Limb (tissue), 2 donors: Measurements from ENCODE around the gene CCNA2.

Experiments
- DNase-seq, 2 donors: peaks; one replicate each; pipeline ENCODE4 v3.0.0-alpha.2; 2016; ENCODE audit errors: extremely low spot score in 2 of 2

The CCNA2 gene

DNA sequence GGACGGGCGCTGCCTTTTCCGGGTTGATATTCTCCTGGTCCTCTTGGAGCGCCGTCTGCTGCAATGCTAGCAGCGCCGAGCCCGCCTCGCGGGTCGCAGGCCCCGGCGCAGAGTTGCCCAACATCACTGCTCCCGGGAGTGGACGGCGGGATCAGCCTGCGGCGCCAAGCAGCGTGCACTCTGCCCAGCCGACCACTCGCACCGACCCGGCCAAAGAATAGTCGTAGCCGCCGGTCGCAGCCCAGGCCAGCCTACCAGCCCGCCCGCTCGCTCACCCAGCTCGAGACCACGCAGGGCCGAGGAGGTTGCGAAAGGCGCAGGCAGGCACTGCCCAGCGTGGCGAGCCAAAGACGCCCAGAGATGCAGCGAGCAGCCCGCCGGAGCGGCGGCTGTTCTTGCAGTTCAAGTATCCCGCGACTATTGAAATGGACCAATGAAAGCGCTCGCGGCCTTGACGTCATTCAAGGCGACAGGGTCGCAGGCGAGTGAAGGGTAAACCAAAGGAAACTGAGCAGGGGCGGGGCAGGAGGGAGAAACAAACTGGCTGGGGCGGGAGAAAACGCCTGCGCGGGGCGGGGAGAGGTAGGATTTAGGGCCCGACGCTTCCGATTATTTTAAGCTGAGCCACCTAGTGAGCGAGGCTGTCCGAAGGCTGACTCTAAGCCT is at the start of gene CCNA2:
Gene CCNA2, minus strand, starts transcription at position 379 of the 666 bp plus-strand sequence. Its CDS starts 255 bp downstream, at position 124.
- DNase-seq: peak; percentile 95 to 97

DNA sequence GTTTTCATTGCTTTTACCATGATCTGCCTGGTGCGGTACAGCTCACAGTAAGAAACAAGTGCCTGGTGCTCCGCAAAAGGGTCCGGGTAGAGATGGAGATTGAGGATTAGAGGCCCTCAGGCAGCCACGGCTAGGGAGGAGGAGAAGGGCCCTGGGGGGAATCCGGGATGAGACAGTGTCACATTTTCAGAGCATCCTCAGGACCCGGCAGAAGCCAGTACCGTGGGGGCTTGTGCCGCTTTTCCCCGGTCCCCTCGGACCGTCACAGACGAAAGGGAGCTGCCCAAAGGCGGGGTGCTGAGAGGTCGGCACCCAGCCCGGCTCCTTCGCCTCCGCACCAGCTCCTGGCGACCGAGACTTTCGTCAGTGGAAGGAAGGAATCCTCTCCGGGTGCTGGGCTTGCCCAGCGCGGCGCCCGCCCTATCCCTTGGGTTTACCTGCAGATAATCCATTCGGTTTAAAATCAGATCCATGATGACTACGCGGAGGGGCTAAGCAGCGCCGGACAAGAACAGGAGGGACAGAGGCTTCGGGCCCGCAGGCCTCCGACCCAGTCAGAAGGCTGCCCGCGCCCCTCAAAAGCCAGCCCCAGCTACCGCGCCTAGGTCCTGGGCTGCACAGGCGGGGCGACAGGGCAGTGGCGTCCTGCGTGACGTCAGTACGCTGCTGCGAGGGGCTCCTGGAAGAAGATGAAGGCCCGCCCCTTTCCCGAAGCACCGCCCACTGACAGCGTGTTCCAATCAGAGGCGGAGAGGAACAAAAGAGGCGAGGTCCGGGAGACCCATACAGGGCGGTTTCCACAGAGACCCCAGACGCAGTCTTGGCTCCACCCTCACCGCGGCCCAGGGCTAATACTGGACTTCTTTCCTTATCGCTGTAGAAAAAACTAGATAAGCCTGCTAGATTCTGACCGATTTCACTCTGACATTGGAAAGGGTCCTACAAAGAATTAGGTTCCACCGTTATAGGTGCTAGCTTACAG is 46.4 kb upstream of the CCNA2 start, which contains the start of gene BBS7:
Gene BBS7, minus strand, starts transcription at position 634 of the 982 bp plus-strand sequence. Its CDS starts 161 bp downstream, at position 473.
- DNase-seq: peak; percentile 97 to 99

DNA sequence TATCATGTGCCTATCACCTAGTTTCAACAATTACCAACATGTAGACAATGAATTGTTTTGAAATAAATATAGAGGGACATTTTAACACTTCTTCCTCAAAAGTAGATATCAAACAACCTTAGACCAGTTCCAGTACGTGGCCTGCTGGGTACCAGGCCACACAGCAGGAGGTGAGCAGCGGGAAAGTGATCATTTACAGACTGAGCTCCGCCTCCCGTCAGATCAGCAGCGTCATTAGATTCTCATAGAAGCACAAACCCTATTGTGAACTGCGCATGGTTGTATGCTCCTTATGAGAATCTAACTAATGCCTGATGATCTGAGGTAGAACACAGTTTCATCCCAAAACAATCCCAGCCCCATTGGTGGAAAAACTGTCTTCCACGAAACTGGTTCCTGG is 40.1 kb upstream of the CCNA2 start:
- DNase-seq: no peak

DNA sequence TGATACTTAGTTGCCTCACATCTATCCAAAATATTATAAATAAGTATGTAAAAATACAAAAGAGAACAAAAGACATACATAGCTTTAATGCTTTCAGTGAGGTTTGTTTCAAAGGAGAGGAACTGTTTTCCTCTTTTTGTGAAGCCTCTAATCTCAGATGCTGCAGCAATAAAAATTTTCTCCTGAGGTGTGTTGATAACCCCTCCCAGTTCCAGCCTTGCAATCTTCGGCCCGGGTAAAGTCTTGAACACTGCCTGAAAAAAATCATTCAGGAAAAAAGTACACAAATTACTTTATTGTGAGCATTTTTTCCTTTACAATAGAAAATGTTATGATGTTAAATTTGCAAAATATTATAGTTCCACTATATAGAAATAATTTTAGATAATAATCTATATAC is 37.7 kb upstream of the CCNA2 start:
- DNase-seq: no peak

DNA sequence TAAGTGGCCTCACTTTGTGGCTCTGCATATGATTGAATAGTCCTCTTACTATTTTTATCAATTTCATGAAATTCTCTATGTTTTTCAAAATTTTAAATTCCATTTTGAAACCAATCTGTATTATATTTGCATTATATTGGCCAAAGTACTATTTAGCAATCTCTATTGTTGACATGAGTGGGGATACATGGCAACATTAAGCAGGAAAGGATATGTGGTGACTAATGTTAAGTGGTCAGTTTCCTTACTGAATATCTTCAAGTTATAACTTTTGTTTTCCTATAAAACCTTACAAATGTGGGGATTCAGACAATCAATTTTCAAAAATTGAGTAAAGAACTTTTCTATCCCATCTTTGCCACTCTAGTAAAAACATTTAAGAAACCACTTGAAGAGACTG is 36.4 kb upstream of the CCNA2 start:
- no peak for DNase-seq

DNA sequence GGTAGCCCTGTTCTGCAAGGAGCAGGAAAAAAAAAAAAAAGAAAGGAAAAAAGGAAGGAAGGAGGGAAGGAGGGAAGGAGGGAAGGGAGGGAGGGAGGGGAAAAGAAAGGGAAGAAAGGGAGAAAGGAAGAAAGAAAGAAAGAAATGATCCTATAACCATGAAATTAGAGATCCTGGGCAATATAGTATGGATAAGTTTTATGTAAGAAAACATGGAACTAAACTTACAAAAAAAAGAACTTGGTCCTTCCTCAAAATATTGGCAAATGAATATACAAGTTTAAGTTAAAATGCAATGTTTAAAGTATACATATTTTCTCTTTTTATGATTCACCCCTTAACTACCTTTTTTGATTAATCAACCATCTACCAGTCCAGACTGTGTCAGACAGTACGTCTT is 27.7 kb upstream of the CCNA2 start:
- no peak for DNase-seq

DNA sequence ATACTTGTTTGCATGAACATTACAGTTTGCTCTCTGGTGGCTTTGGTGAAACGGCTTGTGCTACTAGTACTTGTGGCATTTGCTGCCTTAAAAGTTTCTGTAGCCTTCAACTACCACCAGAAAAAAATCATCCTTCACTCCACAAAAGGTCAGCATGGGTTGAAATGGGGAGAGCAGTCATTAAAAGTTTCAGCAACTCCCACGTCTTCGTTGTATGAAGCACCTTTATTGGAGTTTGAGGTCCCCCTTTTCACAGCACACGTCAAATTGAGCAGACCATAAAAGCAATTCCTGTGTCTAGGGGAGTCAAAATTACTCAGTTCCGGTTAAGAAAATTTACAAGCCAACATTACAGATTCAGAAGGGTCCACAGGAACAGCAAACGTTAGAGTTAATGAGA is 23.0 kb upstream of the CCNA2 start:
- DNase-seq: no peak

DNA sequence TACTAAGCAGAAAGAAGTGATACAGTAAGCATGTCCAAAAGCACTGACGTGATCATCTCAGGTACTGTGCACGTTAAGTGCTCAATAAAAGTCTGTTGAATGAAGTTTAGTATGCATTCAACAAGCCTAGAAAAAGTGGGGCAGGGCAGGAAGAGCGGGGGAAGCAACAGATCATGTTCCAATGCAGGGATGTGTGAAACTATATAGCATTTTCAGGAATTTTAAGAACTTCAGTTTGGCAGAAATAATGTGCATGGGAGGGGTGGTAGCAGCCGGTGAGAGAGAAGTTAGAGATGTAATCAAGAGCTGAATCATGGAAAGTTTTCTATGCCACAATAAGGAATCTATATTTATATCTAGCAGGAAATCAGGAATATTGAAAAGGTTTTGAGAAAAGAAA is 19.2 kb upstream of the CCNA2 start:
- DNase-seq: no peak

DNA sequence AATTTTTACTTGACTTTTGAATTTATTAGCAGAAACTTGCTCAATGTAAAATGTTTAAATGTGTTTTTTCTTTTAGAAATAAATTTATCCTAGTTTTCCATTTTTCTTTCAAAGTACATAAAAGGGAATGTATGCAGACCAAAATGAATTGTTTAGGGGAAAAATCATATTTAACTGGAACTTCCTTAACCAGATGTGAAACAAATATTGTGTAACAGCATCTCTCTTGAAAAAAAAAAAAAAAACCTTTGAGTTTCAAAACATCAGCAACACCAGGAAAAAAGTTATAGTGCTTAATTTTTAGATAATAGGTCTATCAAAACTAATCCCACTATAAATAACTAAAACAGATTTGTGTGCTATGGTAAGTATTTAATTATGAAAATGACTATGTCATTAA is 14.5 kb upstream of the CCNA2 start:
- no peak for DNase-seq

DNA sequence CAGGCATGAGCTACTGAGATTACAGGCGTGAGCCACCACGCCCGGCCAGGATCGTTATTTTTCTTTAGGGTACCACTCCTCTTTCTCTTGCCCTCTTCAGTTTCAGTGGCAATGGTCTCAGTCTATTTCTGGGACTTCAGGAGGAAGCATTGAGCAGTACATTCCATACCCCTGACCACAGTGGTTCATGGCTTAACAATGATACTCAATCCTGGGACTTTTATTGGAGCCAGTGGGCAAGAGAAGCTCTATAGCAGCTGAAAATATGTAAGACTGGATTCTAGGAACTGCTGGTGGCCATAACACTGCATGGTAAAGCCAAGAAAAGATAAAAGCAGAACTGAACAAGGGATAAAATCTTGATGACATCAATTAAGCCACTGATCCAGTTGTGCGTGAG is 5.8 kb upstream of the CCNA2 start:
- no peak for DNase-seq

DNA sequence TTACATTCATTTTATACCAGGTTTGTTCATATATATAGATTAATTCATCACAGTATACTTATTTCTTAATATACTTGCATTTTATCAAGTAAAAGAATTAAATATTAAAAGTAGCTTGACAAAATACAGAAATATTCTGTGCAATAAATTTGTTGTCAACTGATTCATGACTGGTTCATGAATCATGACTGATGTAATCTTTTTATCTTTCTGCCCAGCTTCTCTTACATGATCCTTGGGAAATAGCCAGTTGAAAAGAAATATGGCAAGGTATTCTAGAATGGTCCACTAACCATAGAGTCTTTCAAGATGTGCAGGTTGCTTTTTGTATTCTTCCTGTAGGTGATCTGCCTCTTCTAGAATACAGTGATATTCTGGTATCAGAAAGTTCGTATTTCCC is 4.2 kb upstream of the CCNA2 start:
- no peak for DNase-seq

DNA sequence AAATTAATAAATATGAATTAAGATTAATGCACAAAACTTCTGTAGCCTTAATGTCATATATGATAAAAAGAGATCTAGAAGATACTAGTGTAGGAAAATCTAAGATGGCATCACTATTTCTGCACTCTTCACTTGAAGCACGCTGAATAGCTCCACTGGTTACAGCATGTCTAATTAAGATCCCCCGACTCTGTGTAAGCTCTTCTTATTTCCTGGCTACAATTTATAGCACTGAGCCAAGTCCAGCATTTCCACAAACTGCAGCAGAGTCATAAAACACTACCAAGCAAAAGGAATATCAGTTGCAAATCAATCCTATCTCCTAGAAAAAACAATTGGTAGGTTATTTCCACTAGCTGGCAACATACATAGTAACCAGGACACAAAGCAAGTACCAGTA is 1.3 kb upstream of the CCNA2 start:
- no peak for DNase-seq

DNA sequence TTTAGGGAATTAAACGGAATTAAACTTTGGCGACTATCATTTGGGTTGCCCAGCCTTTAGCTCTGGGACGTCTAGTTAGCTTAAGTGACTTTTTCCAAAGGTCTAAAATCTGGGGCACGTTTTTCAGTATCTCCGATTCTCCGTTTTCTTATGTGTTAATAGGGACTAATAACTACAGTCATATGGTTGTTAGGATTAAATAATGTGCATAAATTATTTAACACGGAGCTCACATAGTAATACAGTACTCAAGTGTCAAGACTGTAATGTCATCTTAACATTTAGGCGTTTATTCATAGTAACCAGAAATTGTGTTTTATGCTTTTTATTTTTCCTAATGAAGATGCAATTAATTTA is 466 bp upstream of the CCNA2 start:
- DNase-seq: no peak

DNA sequence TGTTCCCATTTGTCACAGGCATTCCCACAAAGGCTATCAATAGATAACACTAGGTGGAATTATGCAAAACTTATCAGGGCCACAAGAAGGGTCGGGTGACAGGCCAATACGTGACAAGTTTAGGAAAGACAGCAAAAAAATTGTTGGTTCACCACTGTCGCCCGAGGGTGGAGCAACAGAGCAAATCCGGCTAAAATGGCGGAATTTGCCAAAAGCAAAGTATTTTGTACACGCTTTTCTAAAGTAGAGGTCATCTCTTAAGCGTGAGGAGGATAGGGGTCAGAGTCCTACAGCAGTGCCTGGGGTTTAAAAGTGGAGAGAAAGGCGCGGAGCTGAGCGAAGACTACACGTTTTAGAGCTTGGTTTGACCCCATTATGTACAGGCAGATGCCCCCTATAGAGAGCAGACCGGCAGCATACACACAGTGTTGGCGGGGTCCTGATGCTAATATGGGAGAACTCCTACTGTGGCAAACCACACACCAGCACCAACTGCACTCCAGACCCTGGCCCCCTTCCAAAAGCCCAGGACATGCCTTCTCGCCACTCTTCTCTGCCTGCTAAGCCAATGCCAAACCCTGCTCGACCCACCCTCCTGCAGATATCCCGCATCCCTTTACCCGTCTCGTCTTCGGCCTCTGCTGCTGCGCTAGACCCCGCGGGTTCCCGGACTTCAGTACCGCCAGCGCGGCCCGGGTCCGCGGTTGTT is 733 bp downstream of the CCNA2 start:
- DNase-seq: peak; percentile 12 to 38

DNA sequence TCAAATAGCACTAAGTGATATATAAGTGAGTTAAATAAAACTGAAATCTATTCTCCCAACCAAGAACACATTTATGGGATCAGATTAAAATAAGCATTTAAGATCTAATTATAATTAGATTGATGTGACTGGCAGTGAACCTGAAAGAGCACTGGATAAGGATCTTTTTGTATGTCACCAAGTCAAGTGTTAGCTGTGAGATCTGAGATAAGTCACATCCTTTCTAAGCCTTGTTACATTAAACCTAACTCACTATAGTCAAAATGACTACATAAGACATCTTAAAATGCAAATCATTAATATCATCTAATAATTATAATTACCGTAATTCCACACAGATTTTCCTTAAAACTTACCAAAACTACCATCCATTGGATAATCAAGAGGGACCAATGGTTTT is 1.6 kb downstream of the CCNA2 start:
- no peak for DNase-seq

DNA sequence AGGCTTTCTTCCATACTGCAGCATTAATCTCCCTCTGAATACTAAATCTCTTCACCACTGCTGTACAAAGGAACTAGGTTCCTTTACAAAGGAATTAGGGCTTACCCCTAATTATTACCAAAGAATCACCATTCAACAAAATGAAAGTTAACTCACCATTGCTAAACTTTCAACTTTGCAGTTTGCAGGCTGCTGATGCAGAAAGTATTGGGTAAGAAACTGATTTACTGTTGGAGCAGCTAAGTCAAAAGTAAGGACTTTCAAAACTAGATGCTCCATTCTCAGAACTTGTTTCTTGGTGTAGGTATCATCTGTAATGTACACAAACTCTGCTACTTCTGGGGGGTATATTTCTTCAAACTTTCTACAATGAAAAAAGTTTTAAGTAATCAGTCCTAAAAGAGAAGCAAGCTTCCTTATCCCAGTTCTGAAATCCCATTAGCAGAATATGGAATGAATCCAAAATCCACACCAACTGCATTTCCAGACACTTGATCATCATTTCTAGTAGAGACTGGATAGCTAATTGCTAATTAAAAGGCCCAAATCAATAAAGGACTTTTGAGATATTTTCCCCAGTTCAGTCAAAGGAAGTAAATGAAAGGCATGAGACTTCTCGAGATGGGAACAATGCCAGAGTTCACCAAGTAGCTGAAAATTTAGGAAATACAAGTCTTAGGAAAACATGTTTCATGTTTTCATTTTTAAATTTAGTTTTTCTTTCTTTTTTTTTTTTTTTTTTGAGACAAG is 4.3 kb downstream of the CCNA2 start:
- no peak for DNase-seq

DNA sequence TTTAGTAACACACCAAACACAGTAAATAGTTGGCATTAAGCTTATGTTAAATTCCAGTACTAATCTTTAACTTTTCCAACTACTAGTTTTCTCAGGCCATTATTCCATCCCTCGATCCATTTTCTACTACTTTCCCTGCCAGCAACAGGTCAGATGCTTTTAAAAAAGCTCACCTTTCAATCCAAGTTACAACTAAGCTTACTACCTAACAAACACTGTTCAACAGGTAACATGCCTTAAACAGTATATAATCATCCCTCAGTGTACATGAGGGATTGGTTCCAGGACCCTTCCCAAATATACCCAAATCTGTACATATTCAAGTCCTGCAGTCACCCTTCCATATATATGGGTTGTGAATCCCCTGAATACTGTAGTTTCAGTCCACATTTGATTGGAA is 5.5 kb downstream of the CCNA2 start:
- no peak for DNase-seq

DNA sequence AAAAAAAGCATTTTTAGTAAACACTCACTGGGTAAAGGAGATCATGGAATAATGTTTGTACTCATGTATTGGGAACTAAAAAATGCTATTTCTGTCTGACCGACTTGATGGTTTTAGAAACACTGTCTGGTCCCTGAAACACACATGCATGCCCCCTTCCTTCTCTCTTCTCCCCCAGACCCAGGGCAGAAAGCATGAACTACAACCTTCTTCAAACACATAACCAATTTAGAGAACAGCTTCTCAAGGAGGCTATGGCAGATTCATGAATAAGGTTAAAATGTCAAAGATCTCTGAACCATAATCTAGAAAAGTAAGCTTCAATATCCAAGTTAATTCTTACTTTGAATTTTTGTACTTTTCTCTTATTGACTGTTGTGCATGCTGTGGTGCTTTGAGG is 6.0 kb downstream of the CCNA2 start:
- DNase-seq: no peak

DNA sequence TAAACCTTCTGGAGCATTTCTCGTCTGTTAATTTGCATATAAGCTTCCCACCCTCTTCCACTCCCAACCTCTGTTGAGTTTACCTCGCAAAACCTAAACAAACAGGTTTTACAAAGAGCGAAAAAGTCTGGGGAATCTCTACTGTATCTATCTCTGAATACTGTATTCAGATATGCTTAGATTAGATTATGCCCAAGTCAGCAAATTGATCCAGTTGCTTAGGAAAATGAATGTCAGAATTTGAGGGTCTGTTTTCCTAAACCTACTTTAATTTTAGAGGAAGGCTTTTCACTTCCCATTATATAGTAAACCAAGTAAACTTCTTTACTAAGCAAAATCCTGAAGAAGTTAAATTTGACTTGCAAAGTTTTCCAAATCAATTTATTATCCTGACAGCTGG is 6.7 kb downstream of the CCNA2 start:
- DNase-seq: no peak

DNA sequence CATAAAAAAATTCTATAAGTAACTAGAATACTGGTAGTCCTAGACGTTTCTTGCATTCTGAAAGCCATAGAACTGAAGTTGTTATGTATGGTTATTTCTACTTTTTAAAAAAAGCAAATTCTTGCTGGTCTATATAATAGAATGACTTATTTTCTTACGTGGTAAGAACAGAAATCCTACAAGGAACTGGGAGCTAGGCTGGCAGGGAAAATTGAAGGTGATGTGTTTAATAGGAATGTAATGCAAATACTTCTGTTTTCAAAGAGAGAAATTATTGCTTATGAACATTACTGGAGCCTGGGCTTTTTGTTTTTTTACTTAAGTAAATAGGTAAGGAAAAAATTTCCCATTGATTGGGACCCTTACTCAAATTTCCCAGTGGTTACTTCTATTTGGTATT is 8.9 kb downstream of the CCNA2 start:
- no peak for DNase-seq

DNA sequence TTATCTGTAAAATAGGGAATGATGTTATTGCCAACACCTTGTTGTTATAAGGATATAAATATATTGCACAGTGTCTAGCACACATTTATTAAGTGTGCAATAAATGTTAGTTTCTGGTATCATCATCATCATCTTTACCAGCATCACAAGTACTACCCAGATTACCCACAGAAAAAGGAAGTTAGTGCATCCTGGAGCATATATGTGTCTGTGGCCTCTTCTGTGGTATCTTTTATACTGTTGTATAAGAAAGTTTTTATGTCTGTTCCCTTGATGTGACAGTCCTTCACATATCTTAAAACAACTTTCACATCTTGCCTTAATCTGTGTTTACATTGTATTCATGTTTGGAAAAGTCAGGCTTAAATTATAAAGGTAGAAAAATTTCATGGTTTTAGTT is 12.6 kb downstream of the CCNA2 start:
- DNase-seq: no peak
